OCI-LY1 (cell line): Measurements from ENCODE around the gene DNAAF8.

Experiments
- EZH2 ChIP-seq: fragments of 200-600 bp; sonication (generic), shearing (Covaris generic); IDR thresholded peaks from 2 replicates; pipeline ENCODE4 v1.8.0; 2017; ENCODE audit warnings: borderline replicate concordance, mixed run types, mild to moderate bottlenecking, antibody characterized with exemption, low read length, moderate library complexity, mixed read lengths
- TF ChIP-seq, protein P1 (sequence below): fragments of 200-600 bp; sonication (generic), shearing (Covaris generic); IDR thresholded peaks from 2 replicates; pipeline ENCODE4 v1.5.1; 2017; ENCODE audit warnings: mild to moderate bottlenecking, antibody characterized with exemption, low read length, moderate library complexity, mixed read lengths

DNA sequence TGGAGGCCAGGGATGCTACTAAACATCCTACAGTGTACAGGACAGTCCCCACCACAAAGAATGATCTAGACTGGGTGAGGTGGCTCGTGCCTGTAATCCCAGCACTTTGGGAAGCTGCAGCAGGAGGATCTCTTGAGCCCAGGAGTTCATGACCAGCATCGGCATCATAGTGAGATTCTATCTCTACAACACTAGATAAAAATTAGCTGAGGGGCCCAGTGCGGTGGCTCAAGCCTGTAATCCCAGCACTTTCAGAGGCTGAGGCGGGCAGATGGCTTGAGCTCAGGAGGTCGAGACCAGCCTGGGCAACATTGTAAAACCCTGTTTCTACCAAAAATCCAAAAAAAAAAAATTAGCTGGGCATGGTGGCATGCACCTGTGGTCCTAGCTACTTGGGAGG, 38.0 kb downstream of the DNAAF8 start:
- TF ChIP-seq, protein P1, sequence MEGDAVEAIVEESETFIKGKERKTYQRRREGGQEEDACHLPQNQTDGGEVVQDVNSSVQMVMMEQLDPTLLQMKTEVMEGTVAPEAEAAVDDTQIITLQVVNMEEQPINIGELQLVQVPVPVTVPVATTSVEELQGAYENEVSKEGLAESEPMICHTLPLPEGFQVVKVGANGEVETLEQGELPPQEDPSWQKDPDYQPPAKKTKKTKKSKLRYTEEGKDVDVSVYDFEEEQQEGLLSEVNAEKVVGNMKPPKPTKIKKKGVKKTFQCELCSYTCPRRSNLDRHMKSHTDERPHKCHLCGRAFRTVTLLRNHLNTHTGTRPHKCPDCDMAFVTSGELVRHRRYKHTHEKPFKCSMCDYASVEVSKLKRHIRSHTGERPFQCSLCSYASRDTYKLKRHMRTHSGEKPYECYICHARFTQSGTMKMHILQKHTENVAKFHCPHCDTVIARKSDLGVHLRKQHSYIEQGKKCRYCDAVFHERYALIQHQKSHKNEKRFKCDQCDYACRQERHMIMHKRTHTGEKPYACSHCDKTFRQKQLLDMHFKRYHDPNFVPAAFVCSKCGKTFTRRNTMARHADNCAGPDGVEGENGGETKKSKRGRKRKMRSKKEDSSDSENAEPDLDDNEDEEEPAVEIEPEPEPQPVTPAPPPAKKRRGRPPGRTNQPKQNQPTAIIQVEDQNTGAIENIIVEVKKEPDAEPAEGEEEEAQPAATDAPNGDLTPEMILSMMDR = no peak
- no peak for TF ChIP-seq EZH2
